ENCODE measurements around the gene IGHMBP2. TPM values are rescaled to one million over a fixed set of nuclear protein-coding genes. Genes with fewer than 3 reads are reported as not detected.

The IGHMBP2 gene
- total and polyA plus RNA-seq, 9 of the 15 experiments (the other 6 are each of a cell fraction or from before 2014, with no cell fraction given): 1.6 to 24.8 (median 14.5) TPM

- H3K4me3 ChIP-seq: no peak overlapping the region
- FAIRE-seq: no peak
- no peak overlapping the region for H3K4me2 ChIP-seq (ENCODE audit: insufficient read depth, low read length)
- intact Hi-C loops (cut with micrococcal nuclease) (no loop called here), in situ Hi-C loops (cut with MboI) (no loop called here)
- POLR2A ChIA-PET: interaction anchor here (0.5 to 1.2 kb wide), 4 partner anchors 8 to 15 kb away, joined by 3 to 4 read pairs (median 4); no protein-coding TSS in a partner anchor
- H4K20me1 ChIP-seq (replicated peaks; ENCODE audit: control insufficient read depth, insufficient read depth, low read length): no peaks in the 10 kb centered on the region
- TF ChIP-seq SUPT5H (IDR thresholded peaks at IDR 0.05) (no peak), RBM25 (IDR thresholded peaks at IDR 0.05; ENCODE audit: low read depth, low read length, severe bottlenecking) (no peak), NFIC (IDR thresholded peaks at IDR 0.05) (peak; percentile 52), SMARCA5 (IDR thresholded peaks at IDR 0.05) (no peak)
- no peaks in the 10 kb centered on the region for H3K9me3 ChIP-seq (replicated peaks; ENCODE audit: control insufficient read depth, insufficient read depth, low read depth, low read length)
- H3K79me2 ChIP-seq (ENCODE audit: control insufficient read depth, insufficient read depth, low read length): no peaks in the 10 kb centered on the region
- BruUV-seq (replicated peaks): no TSS peak
- H3K4me1 ChIP-seq (replicated peaks in 1 of 2; ENCODE audit: control insufficient read depth in 2 of 2, insufficient read depth in 2 of 2, low read length in 2 of 2): no peaks in the 10 kb centered on the region; a peak in 1 of 5 replicates
- no peak overlapping the region for H3K9ac ChIP-seq (ENCODE audit: insufficient read depth in 1 of 2, low read depth in 2 of 2, low read length in 2 of 2)
- no peak for ATAC-seq
- CTCF ChIA-PET (ENCODE audit: low intra/inter-chr PET ratio): no interaction called here
- no peak overlapping the region for H3K27ac ChIP-seq (ENCODE audit: extremely low read depth, low read depth, low read length)
- 3% methylated on average over 15 of the region's 15 CpGs for WGBS (ENCODE audit: insufficient coverage, low coverage, missing lambda C conversion rate)
- no peaks in the 10 kb centered on the region for H3K9me1 ChIP-seq (ENCODE audit: control insufficient read depth, insufficient read depth, low read length)
- no peaks in the 10 kb centered on the region for H3K36me3 ChIP-seq (ENCODE audit: control insufficient read depth, insufficient read depth, low read length)
- peaks cover 44 to 68% of the 10 kb centered on the region in 2 experiments for H3K27me3 ChIP-seq (ENCODE audit: control insufficient read depth in 2 of 2, insufficient read depth in 2 of 2, low read length in 2 of 2)
- no peak overlapping the region for H2AFZ ChIP-seq (ENCODE audit: low read depth, low read length)
- DNase-seq (ENCODE audit: extremely low read depth in 1 of 4, low spot score in 3 of 4): no peak
Measured at GRCh38 chr11:68965901-68966853, 62.5 kb downstream of the IGHMBP2 start.
